ENCODE data around the gene PERM1.
"Not testable (repeated sequence)": the region's sequence is repeated elsewhere in the genome, so short reads cannot be mapped to it uniquely, and the experiment has no call there.

Gene PERM1

GRCh38 chr1:1014799-1015681 lies 33.1 kb upstream of the PERM1 start:
- peak; percentile 32 for DNase-seq (ENCODE audit: low read depth)

GRCh38 chr1:1013922-1014648 lies 32.2 kb upstream of the PERM1 start:
- peak; percentile 55 for DNase-seq (ENCODE audit: low read depth)

- peak; percentile 92 for DNase-seq (ENCODE audit: low read depth)
Observed at GRCh38 chr1:1013105-1013921, 31.4 kb upstream of the PERM1 start, which contains the start of gene ISG15. Gene ISG15, plus strand, starts transcription at chr1:1013497. Its CDS starts 77 bp downstream, at chr1:1013574.

- DNase-seq (ENCODE audit: low read depth), result not testable (repeated sequence)
Observed at GRCh38 chr1:1012736-1013104, 30.8 kb upstream of the PERM1 start.

GRCh38 chr1:1011396-1011949 lies 29.6 kb upstream of the PERM1 start:
- DNase-seq (ENCODE audit: low read depth), result no peak

GRCh38 chr1:1010131-1010530 lies 28.2 kb upstream of the PERM1 start:
- DNase-seq (ENCODE audit: low read depth), result not testable (repeated sequence)

- DNase-seq (ENCODE audit: low read depth), result no peak
Observed at GRCh38 chr1:1006305-1007159, 24.6 kb upstream of the PERM1 start.

GRCh38 chr1:1005774-1006304 lies 23.9 kb upstream of the PERM1 start:
- DNase-seq (ENCODE audit: low read depth), result no peak

GRCh38 chr1:1004780-1005697 lies 23.1 kb upstream of the PERM1 start:
- peak; percentile 85 for DNase-seq (ENCODE audit: low read depth)

GRCh38 chr1:1004420-1004779 lies 22.5 kb upstream of the PERM1 start:
- DNase-seq (ENCODE audit: low read depth), result no peak

- no peak for DNase-seq (ENCODE audit: low read depth)
Observed at GRCh38 chr1:1003618-1004419, 21.9 kb upstream of the PERM1 start.

- peak; percentile 27 for DNase-seq (ENCODE audit: low read depth)
Observed at GRCh38 chr1:1001057-1001783, 19.3 kb upstream of the PERM1 start.

GRCh38 chr1:1000357-1001056 lies 18.6 kb upstream of the PERM1 start:
- peak; percentile 81 for DNase-seq (ENCODE audit: low read depth)

GRCh38 chr1:999725-1000356 lies 17.9 kb upstream of the PERM1 start, which contains the start of gene HES4:
Gene HES4, minus strand, starts transcription at chr1:1000097. Its CDS starts 124 bp downstream, at chr1:999973.
- peak; percentile 94 for DNase-seq (ENCODE audit: low read depth)

- peak; percentile 46 for DNase-seq (ENCODE audit: low read depth)
Observed at GRCh38 chr1:998995-999724, 17.3 kb upstream of the PERM1 start.

GRCh38 chr1:998745-998994 lies 16.8 kb upstream of the PERM1 start:
- no peak for DNase-seq (ENCODE audit: low read depth)
